Stimulated activated naive CD8-positive, alpha-beta T cell treated with anti-CD3 and anti-CD28 coated beads, Interleukin-15, amount 100 ng/mL, for 72 hours (primary cell): ENCODE measurements around the gene TRIM14.

Experiments
- ATAC-seq: fragments of 150-1000 bp; cut with Tn5 transposase; 2 replicates; pipeline ENCODE4 v1.10.0; 2021; ENCODE audit warnings: mild to moderate bottlenecking, moderate library complexity
- DNase-seq, 2 donors: peaks; one replicate each; pipeline ENCODE4 v3.0.0; 2021 to 2022
- H3K27ac Mint-ChIP-seq, 2 donors: one replicate each; pipeline ENCODE4 v1.8.0; 2022; ENCODE audit warnings: mild to moderate bottlenecking in 2 of 2, mixed read lengths in 2 of 2, moderate library complexity in 2 of 2
- H3K27me3 Mint-ChIP-seq: one replicate; pipeline ENCODE4 v1.8.0; 2022; ENCODE audit warnings: mixed read lengths
- H3K4me1 Mint-ChIP-seq: one replicate; pipeline ENCODE4 v1.8.0; 2022; ENCODE audit warnings: mild to moderate bottlenecking, mixed read lengths
- H3K4me3 Mint-ChIP-seq, 2 donors: one replicate each; pipeline ENCODE4 v1.8.0; 2022; ENCODE audit warnings: mild to moderate bottlenecking in 2 of 2, mixed read lengths in 2 of 2, moderate library complexity in 1 of 2
- H3K9me3 Mint-ChIP-seq, 2 donors: one replicate each; pipeline ENCODE4 v1.8.0; 2022; ENCODE audit warnings: mixed read lengths in 2 of 2

Gene TRIM14

DNA sequence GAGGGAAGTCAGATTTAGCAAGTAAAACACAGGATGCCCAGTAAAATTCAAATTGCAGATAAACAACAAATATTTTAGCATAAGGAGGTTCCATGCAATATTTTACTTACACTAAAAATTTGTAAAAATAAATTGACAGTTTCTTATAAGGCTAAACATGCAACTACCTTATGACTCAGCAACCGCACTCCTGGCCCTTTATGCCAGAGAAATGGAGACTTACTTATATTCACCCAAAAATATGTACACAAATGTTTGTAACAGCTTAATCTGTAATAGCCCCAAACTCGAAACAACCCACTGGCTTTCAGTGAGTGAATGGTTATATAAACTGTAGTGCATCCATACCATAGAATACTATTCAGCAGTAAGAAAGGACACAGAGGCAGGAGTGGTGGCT is 28.6 kb upstream of the TRIM14 start:
- no peak overlapping the region for H3K4me3 Mint-ChIP-seq
- no peak overlapping the region for H3K27ac Mint-ChIP-seq
- DNase-seq: no peak
- H3K4me1 Mint-ChIP-seq: peaks cover 8% of the 10 kb centered on the region
- no peak for ATAC-seq
- no peaks in the 10 kb centered on the region for H3K9me3 Mint-ChIP-seq
- H3K27me3 Mint-ChIP-seq: no peaks in the 10 kb centered on the region

- no peaks in the 10 kb centered on the region for H3K9me3 Mint-ChIP-seq
- H3K4me3 Mint-ChIP-seq: no peak overlapping the region
- DNase-seq: no peak
- no peak for ATAC-seq
- peaks cover 8% of the 10 kb centered on the region for H3K4me1 Mint-ChIP-seq
- no peaks in the 10 kb centered on the region for H3K27me3 Mint-ChIP-seq
- peak overlapping the region; percentile 31 to 61 for H3K27ac Mint-ChIP-seq
These were observed 27.3 kb upstream of the TRIM14 start for GRCh38 chr9:98146101-98146991.

DNA sequence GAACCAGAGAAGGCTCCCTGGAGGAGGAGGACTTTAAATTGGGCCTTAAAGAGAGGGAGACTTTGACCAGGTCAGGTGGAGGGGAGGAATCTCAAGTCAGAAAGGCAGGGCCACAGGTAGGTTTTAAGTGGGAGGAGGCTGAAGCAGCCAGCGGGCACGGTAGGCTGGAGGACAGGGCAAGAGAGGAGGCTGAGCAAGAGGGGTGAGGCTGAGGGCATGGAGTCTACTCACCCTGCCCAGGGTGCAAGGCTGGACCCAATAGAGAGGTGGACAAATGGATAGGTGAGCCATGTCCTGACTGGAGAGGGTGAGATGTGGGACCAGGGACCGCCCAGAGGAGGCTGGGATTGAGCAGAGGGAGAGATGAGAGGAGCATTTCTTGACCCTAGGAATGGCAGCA is 25.6 kb upstream of the TRIM14 start:
- H3K9me3 Mint-ChIP-seq: no peaks in the 10 kb centered on the region
- DNase-seq: no peak
- no peak for ATAC-seq
- H3K27ac Mint-ChIP-seq: peak overlapping the region in 1 of 2 donors; percentile 47
- peaks cover 8% of the 10 kb centered on the region for H3K4me1 Mint-ChIP-seq
- H3K4me3 Mint-ChIP-seq: no peak overlapping the region
- no peaks in the 10 kb centered on the region for H3K27me3 Mint-ChIP-seq

GRCh38 chr9:98144076-98144475 is 25.1 kb upstream of the TRIM14 start:
- H3K9me3 Mint-ChIP-seq: no peaks in the 10 kb centered on the region
- ATAC-seq (no peak), DNase-seq (no peak)
- peak overlapping the region in 1 of 2 donors; percentile 42 for H3K27ac Mint-ChIP-seq
- no peak overlapping the region for H3K4me3 Mint-ChIP-seq
- no peaks in the 10 kb centered on the region for H3K27me3 Mint-ChIP-seq
- H3K4me1 Mint-ChIP-seq: peaks cover 8% of the 10 kb centered on the region

GRCh38 chr9:98142925-98143481 is 24.0 kb upstream of the TRIM14 start:
- H3K27me3 Mint-ChIP-seq: no peaks in the 10 kb centered on the region

DNA sequence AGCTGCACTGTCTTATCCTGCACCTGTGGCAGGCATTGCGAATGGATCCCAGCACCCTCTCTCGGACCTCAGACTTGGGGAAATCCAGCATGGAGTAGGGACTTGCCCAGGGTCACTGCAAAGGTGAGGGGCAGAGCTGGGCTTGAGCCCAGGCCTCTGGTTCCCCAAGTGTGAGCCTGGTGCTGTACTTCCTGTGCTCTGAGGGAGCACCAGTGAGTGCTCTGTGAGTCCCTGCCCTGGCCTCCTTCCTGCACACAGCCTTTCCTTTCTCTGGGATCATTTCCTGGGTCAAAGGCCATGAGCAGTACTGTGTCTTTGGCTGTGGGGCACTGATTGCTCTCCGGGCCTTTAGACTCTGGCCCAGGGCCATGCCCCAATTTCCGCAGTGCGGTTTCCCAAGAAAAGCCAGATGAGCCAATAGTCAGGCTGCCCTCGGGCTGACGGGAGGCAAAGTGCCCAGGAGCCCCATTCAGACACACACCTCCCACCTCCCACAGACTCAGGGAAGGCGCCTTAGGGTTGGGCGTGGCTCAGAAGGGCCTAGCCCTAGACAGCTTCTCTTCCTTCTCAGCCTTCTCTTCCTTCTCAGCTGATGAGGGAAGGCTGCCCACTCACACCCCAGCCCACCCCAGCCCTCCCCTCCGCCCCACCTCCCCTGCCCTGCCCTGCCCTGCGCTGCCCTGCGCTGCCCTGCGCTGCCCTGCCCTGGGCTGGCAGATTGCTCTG is 23.3 kb upstream of the TRIM14 start:
- peaks cover 8% of the 10 kb centered on the region for H3K4me1 Mint-ChIP-seq
- no peaks in the 10 kb centered on the region for H3K9me3 Mint-ChIP-seq
- no peaks in the 10 kb centered on the region for H3K27me3 Mint-ChIP-seq
- no peak overlapping the region for H3K27ac Mint-ChIP-seq
- DNase-seq (no peak), ATAC-seq (peak; percentile 15)
- H3K4me3 Mint-ChIP-seq: no peak overlapping the region

More at GRCh38 chr9:98142925-98143481, 24.0 kb upstream of the TRIM14 start:
- no peak overlapping the region for H3K27ac Mint-ChIP-seq
- H3K9me3 Mint-ChIP-seq: no peaks in the 10 kb centered on the region
- DNase-seq (no peak), ATAC-seq (no peak)
- peaks cover 8% of the 10 kb centered on the region for H3K4me1 Mint-ChIP-seq
- H3K4me3 Mint-ChIP-seq: no peak overlapping the region

- H3K4me1 Mint-ChIP-seq: no peaks in the 10 kb centered on the region
- ATAC-seq: no peak
- no peaks in the 10 kb centered on the region for H3K27me3 Mint-ChIP-seq
- no peak for DNase-seq
- no peaks in the 10 kb centered on the region for H3K9me3 Mint-ChIP-seq
- no peak overlapping the region for H3K4me3 Mint-ChIP-seq
- H3K27ac Mint-ChIP-seq: no peak overlapping the region
These were observed 21.5 kb upstream of the TRIM14 start for GRCh38 chr9:98140503-98140902.

- Mint-ChIP-seq H3K27me3 (no peaks in the 10 kb centered on the region), H3K4me1 (peaks cover 9% of the 10 kb centered on the region), H3K27ac (peak overlapping the region; percentile 45 to 46), H3K9me3 (no peaks in the 10 kb centered on the region), H3K4me3 (no peak overlapping the region)
- ATAC-seq (no peak), DNase-seq (no peak)
These were observed 17.5 kb upstream of the TRIM14 start for GRCh38 chr9:98136489-98136888.

- no peaks in the 10 kb centered on the region for H3K9me3 Mint-ChIP-seq
- H3K4me3 Mint-ChIP-seq: no peak overlapping the region
- peaks cover 9% of the 10 kb centered on the region for H3K4me1 Mint-ChIP-seq
- no peak overlapping the region for H3K27ac Mint-ChIP-seq
- H3K27me3 Mint-ChIP-seq: no peaks in the 10 kb centered on the region
- DNase-seq (no peak), ATAC-seq (no peak)
These were observed 16.9 kb upstream of the TRIM14 start for GRCh38 chr9:98135938-98136337.

GRCh38 chr9:98135558-98135934 is 16.5 kb upstream of the TRIM14 start:
- ATAC-seq: no peak
- H3K27ac Mint-ChIP-seq: no peak overlapping the region

DNA sequence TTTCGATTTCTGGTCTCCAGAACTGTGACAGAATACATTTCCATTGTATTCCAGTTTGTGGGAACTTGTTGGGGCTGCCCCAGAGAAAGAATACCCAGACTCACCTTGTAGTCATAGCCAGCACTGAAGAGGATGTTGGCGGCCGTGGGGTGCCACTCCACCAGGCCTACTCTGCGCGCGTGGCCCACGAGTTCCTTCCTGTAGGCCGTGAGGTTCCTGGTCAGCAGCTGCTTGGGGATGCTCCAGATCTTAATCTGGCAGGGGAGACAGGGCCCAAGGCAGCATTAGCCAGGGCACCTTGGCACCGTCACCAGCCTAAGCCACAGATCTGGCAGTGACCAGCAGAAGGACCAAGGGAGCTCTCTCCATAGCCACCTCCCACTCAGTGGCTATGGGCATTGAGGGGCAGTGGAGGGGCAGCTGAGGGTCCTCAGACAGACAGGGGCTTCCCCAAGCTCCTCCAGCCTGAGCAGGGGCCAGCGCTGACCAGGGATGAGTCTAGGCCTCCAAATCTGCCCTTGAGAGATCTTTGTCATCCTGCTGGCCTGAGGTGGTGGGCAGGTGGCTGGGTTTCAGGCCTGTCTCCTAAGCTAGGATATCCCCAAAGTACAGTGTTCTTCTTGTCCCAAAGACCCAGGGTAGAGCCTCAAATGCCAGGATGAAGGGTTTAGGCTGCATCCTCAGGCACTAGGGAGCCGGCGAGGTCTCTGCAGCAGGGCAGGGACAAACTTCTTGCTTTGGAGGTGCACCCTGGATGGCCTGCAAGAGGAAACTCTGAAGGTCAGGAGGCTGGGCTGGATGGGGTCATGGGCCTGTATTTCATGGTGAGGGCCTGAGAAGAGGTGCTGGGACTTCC is 15.9 kb upstream of the TRIM14 start:
- H3K27me3 Mint-ChIP-seq: no peaks in the 10 kb centered on the region
- peaks cover 9% of the 10 kb centered on the region for H3K4me1 Mint-ChIP-seq
- ATAC-seq: no peak
- no peak for DNase-seq
- H3K9me3 Mint-ChIP-seq: no peaks in the 10 kb centered on the region
- H3K27ac Mint-ChIP-seq: peak overlapping the region in 1 of 2 donors; percentile 42
- H3K4me3 Mint-ChIP-seq: no peak overlapping the region

More at GRCh38 chr9:98135558-98135934, 16.5 kb upstream of the TRIM14 start:
- no peak for DNase-seq
- no peaks in the 10 kb centered on the region for H3K27me3 Mint-ChIP-seq
- H3K4me3 Mint-ChIP-seq: no peak overlapping the region
- no peaks in the 10 kb centered on the region for H3K9me3 Mint-ChIP-seq
- peaks cover 9% of the 10 kb centered on the region for H3K4me1 Mint-ChIP-seq

DNA sequence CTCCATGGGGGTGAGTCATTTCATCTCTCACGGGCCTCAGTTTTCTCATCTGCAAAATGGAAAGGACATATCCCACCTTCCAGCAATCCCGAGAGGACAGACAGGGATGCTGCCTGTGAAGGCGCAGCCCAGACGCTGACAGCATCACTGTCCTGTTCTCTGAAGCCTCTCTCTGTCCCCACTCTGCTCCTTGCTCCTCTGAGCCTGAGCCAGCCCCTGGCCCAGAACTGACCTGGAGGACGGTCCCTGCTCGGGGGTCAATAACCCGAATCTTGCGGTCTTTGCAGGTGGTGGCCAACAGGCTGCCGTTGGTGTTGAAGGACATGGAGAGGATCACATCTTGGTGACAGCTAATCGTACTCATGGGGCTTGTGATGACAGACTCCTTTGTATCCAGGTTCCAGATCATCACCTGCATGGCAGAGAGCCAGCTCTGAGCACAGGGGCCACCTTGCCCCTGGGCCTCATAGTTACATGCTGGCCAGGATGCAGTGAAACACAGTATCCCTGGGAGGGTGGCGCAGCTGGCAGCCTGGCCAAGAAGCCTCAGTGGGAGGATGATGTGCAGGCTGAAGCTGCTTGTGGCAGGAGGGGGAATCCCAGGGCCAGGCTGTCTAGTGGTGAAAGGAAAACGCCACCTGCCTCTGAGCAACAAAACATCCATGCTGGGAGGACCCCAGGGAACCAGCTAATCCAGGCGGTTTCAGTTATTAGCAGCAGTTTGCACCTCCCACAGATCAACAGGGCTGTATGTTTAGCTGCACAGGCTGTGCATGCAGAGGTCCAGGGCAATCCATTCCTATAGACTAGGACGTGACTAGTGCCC is 14.0 kb upstream of the TRIM14 start:
- H3K9me3 Mint-ChIP-seq: no peaks in the 10 kb centered on the region
- DNase-seq: no peak
- peak overlapping the region in 1 of 2 donors; percentile 33 for H3K4me3 Mint-ChIP-seq
- no peak overlapping the region for H3K27ac Mint-ChIP-seq
- H3K27me3 Mint-ChIP-seq: no peaks in the 10 kb centered on the region
- ATAC-seq: no peak
- H3K4me1 Mint-ChIP-seq: peaks cover 9% of the 10 kb centered on the region

GRCh38 chr9:98132158-98132557 is 13.1 kb upstream of the TRIM14 start:
- Mint-ChIP-seq H3K4me1 (peaks cover 9% of the 10 kb centered on the region), H3K9me3 (no peaks in the 10 kb centered on the region), H3K27me3 (no peaks in the 10 kb centered on the region), H3K4me3 (no peak overlapping the region), H3K27ac (peak overlapping the region in 1 of 2 donors; percentile 80)
- DNase-seq (no peak), ATAC-seq (no peak)

GRCh38 chr9:98130576-98131228 is 11.7 kb upstream of the TRIM14 start:
- Mint-ChIP-seq H3K4me1 (peaks cover 9% of the 10 kb centered on the region), H3K9me3 (no peaks in the 10 kb centered on the region), H3K27me3 (no peaks in the 10 kb centered on the region), H3K27ac (peak overlapping the region; percentile 64 to 80), H3K4me3 (no peak overlapping the region)
- DNase-seq (no peak), ATAC-seq (no peak)
